AG09319 (cell line): Measurements from ENCODE around the gene AKNA.

ENCODE experiments used
- DNase-seq: peaks from one replicate; pipeline ENCODE4 v3.0.0-alpha.2; 2010; ENCODE audit warnings: low read depth; ENCODE audit errors: extremely low read depth
- CTCF ChIP-seq: IDR thresholded peaks from 2 replicates; pipeline ENCODE4 v1.5.1; 2011; ENCODE audit warnings: low read depth, mild to moderate bottlenecking, inconsistent platforms, low read length, moderate library complexity

Gene AKNA

GRCh38 chr9:114347675-114348074, 40.1 kb downstream of the AKNA start:
- no peak for TF ChIP-seq CTCF
- DNase-seq: no peak

GRCh38 chr9:114346146-114346545, 41.6 kb downstream of the AKNA start:
- TF ChIP-seq CTCF: no peak
- DNase-seq: no peak

GRCh38 chr9:114345493-114346065, 42.2 kb downstream of the AKNA start:
- TF ChIP-seq CTCF: no peak
- DNase-seq: no peak

- no peak for DNase-seq
- no peak for TF ChIP-seq CTCF
Observed at GRCh38 chr9:114344692-114345091, 43.1 kb downstream of the AKNA start.

- no peak for TF ChIP-seq CTCF
Observed at GRCh38 chr9:114344188-114344566, 43.6 kb downstream of the AKNA start.

GRCh38 chr9:114343471-114344187, 44.2 kb downstream of the AKNA start:
- no peak for TF ChIP-seq CTCF
- DNase-seq: no peak

More at GRCh38 chr9:114344188-114344566, 43.6 kb downstream of the AKNA start:
- DNase-seq: no peak

- TF ChIP-seq CTCF: no peak
- DNase-seq: no peak
Observed at GRCh38 chr9:114342755-114343440, 44.9 kb downstream of the AKNA start.
